SH-SY5Y (cell line): ENCODE measurements around the gene ITPRIPL1.

ENCODE experiments used
- GATA2 ChIP-seq: IDR thresholded peaks from 2 replicates; pipeline ENCODE4 v1.6.1; 2011; ENCODE audit warnings: mild to moderate bottlenecking, low read depth, low read length
- GATA3 ChIP-seq: IDR thresholded peaks from 2 replicates; pipeline ENCODE4 v1.6.1; 2011; ENCODE audit warnings: low read depth, mild to moderate bottlenecking, low read length, moderate library complexity

ITPRIPL1 gene

GRCh38 chr2:96316999-96317398 lies 8.1 kb upstream of the ITPRIPL1 start:
- no peak for TF ChIP-seq GATA3
- no peak for TF ChIP-seq GATA2

DNA sequence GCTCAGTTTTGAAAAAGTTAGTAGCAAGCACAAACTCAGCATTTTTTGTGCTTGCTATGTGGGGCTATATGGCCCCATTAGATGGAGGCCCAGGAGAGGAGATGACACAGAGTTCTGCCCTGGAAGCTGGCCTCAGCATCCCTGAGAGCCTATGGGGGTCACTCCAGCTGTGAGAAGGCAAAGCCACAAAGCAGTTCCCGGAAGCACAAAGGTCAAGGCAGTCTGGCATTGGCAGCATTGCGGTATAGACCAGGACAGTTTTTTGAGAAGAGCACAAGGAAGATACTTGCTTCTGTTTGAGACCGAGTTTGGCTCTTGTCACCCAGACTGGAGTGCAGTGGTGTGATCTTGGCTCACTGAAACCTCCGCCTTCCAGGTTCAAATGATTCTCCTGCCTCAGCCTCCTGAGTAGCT lies 7.5 kb upstream of the ITPRIPL1 start:
- TF ChIP-seq GATA2 (no peak), GATA3 (no peak)

DNA sequence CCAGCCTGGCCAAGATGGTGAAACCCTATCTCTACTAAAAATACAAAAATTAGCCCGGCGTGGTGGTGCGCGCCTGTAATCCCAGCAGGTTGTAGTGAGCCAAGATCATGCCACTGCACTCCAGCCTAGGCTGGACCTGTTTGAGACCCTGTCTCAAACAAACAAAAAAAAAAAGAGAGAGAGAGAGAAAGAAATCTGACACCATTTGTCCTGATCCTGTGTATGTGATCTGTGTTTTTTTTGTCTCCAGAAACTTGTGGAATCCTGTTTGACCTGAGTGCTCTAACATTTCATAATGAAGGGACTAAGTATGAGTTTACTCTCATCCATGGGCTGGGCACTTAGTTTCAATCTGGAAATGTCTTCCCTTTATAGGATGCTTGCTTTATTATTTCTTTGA lies 6.4 kb upstream of the ITPRIPL1 start:
- no peak for TF ChIP-seq GATA2
- TF ChIP-seq GATA3, result no peak

DNA sequence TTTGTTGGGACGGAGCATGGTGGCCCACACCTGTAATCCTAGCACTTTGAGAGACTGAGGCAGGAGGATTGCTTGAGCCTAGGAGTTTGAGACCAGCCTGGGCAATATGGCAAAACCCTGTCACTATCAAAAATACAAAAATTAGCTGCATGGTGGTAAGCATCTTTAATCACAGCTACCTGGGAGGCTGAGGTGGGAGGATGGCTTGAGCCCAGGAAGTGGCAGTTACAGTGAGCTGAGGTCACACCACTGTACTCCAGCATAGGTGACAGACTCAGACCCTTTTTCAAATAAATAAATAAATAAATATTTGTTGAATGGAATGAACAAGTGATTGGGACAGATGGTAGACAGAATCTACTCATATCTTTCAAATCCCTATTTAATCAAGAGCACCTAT lies 5.7 kb upstream of the ITPRIPL1 start:
- TF ChIP-seq GATA3, result no peak
- TF ChIP-seq GATA2, result no peak

DNA sequence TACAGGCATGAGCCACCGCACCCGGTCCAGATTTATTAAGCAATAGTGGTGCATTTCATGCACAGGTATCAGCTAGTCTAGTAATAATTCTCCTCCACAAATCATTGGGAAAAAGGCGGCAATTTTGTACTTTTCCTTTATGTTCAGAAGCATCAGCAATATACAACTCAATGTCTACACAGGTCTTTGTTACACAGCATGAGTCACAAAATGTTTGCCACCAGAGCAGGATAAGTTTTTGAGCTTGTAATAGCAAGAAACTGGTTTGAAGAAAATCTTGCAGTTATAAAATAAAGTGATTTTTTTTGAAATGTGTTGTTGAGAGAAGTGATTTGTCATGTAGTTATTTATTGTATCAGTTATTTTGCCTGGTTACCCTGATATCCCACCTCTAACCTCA lies 4.8 kb upstream of the ITPRIPL1 start:
- TF ChIP-seq GATA3, result no peak
- no peak for TF ChIP-seq GATA2

DNA sequence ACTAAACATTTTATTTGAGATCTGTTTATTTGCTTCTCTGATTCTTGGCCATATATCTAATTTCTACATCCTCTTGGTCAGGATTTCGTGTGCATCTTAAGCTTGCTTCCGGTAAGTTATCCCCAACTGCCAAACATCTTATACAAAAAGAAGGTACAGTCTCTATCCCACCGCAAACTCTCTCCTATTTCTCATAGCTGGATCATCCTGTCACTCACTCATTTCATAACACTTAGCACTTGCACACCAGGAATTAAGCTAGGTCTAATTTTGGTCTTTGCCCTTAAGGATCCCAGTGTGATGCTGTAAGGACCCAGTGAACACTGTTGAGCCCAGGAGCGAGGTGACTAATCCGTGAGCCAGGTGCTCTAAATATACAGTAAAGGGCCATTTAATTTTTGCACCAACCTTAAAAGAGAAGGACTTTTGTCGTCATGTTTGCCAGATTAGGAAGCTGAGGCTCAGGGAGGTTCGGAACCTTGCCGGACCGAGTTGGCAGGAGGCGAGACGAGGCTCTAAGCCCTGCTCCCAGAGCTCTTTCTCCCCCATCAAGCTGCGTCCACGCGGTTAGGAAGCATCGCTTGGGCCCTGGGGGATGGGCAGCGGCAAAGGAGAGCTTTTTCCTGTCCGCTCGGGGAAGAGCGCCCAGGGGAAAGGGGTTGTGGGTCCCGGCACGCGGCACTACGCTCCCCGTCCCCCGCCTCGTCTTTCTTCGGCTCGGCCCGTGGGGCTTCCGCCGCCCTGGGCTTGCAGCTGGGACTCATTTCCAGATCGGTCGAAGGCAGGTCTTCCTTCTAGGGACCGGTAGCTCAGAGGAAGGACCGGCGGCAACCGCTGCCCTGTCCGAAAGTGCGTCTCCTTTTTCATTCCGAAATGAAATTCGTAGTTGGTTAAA lies 4.1 kb upstream of the ITPRIPL1 start:
- TF ChIP-seq GATA3 (no peak), GATA2 (no peak)

GRCh38 chr2:96323849-96324248 lies 1.3 kb upstream of the ITPRIPL1 start:
- TF ChIP-seq GATA2 (no peak), GATA3 (no peak)

DNA sequence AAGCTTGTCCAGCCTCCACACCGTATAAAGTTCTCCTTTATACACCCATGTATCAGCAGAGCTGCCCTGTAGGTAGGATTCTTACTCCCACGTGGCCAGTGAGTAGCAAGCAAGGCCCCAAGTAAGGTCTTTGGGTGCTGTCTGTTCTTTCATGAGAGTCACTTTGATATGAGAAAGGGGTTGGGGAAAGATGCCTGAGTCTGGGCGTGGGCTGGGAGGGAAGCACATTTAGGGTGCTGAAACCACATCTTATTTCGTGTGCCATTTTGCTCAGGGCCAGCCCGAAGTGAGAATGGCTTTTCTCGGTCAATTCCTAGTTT lies 436 bp upstream of the ITPRIPL1 start:
- TF ChIP-seq GATA2 (no peak), GATA3 (no peak)

- TF ChIP-seq GATA3, result no peak
- TF ChIP-seq GATA2, result no peak
Observed at GRCh38 chr2:96325884-96326255, 753 bp downstream of the ITPRIPL1 start.

GRCh38 chr2:96326564-96326963 lies 1.4 kb downstream of the ITPRIPL1 start:
- no peak for TF ChIP-seq GATA3
- no peak for TF ChIP-seq GATA2

DNA sequence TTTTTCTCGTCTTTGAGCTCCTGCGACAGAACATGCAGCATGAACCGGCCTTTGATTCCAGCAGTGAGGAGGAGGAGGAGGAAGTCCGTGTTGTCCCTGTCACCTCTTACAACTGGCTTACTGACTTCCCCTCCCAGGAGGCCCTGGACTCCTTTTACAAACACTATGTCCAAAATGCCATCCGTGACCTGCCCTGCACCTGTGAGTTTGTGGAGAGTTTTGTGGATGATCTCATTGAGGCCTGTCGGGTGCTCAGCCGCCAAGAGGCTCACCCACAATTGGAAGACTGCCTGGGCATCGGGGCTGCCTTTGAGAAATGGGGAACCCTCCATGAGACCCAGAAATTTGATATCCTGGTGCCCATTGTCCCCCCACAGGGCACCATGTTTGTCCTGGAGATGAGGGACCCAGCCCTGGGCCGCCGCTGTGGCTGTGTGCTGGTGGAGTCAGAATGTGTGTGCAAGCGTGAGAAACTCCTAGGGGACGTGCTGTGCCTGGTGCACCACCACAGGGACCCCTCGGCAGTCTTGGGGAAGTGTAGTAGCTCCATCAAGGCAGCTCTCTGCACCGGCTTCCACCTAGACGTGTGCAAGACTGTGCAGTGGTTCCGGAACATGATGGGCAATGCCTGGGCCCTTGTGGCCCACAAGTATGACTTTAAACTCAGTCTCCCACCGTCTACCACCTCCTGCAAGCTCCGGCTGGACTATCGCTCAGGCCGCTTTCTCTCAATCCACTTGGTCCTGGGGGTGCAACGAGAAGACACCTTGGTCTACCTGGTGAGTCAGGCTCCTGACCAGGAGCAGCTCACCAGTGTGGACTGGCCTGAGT lies 2.1 kb downstream of the ITPRIPL1 start:
- TF ChIP-seq GATA3 (no peak), GATA2 (no peak)

DNA sequence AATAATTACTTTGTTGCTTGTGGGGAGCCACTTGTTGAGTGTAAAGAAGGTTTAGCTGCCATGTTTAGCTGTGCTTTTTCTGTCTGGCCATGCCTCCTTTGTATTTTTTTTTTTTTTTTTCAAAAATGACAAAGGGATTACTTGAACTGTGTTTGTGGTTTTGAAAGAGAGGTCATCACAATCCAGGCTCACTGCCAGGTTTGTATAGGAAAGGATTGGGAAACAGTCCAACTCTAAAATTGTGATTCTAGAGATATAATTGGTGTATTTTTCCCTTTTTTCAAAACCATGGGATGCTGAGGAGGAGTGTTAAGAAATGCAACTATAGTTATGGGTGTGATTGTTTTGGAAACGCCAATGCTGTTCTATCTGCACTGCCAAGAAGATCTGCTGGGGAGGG lies 4.3 kb downstream of the ITPRIPL1 start:
- TF ChIP-seq GATA2 (no peak), GATA3 (no peak)

DNA sequence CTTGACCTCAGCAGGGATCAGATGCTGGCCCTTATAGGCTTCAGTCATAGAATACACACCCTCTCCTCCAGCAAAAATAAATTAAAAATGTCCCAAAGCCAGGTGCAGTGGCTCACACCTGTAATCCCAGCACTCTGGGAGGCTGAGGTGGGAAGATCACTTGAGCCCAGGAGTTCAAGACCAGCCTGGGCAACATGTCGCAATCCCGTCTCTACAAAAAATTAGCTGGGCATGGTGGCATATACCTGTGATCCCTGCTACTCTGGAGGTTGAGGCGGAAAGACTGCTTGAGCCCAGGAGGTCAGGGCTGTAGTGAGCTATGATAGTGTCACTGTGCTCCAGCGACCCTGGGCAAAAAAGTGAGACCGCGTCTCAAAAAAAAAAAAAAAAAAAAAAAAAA lies 4.8 kb downstream of the ITPRIPL1 start:
- TF ChIP-seq GATA2, result no peak
- no peak for TF ChIP-seq GATA3

DNA sequence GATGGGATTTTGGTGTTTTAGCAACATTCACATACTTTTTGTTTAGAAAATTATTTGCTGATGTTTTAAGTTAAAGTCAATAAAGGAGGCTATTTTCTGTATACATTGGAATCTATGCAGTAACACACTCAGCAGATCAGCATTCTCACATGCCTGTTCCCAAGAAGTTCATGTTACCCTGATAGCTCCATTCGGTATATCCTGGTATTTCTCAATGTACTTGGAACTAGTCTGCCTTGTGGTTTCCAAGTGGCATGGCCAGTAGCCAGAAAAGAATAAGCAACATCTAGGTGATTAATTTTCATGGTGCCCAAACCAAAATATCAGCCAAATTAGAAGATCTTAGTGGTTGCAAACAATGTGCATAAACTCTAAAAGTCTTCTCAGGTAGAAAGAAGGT lies 5.3 kb downstream of the ITPRIPL1 start:
- no peak for TF ChIP-seq GATA2
- no peak for TF ChIP-seq GATA3

DNA sequence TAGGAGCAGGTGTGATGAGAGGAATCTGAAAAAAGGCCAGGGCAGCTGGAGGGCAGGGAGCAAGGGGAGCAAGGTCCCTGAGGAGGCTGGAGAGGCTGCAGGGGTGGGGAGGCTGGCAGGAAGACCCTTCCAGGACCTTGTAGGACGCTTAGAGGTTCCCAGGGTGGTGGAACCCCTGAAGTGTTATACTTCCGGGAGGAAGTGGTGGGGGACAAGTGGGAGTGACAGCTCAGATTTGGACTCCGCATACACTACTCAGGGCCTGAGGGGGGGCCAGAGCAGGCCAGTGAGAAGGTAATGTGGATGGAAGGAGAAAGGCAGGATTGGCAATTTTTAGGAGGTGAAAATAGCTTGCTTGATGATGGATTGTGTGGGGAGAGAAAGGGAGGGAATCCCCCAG lies 8.6 kb downstream of the ITPRIPL1 start:
- TF ChIP-seq GATA2, result no peak
- no peak for TF ChIP-seq GATA3
